ENCODE data around the gene ABCA13.

DNA sequence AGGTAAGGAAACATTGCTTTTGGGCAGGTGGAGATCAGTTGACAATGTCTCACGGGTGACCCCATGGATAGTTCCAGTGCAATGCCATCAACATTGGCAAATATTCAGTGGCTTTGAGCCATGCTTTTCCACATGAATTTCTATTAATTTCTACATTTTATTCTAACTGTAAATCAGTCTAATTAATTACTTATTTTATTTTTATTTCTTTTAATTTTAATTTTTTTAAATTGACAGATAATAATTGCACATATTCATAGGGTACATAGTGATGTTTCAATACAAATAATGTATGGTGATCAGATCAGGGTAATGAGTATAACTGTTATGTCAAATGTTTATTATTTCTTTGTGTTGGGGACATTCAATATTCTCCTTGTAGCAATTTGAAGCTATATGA, 3.8 kb downstream of the ABCA13 start:
- TF ChIP-seq POLR2A (IDR thresholded peaks at IDR 0.05; ENCODE audit: low read depth, low read length) (no peak), POLR2AphosphoS5 (IDR thresholded peaks at IDR 0.05; ENCODE audit: low read depth, low read length) (no peak)

All from GM12892 (cell line).